Astrocyte of the cerebellum (primary cell): ENCODE results near the gene NPY.

Source experiments
- DNase-seq: peaks from one replicate; pipeline ENCODE4 v3.0.0-alpha.2; 2011; ENCODE audit warnings: low read depth
- H3K4me3 ChIP-seq: 2 replicates; pipeline ENCODE4 v1.5.1; 2011; ENCODE audit warnings: mild to moderate bottlenecking, low read depth, low read length, moderate library complexity
- CTCF ChIP-seq: IDR thresholded peaks from 2 replicates; pipeline ENCODE4 v1.5.1; 2012; ENCODE audit warnings: low read length, low read depth, moderate library complexity, mild to moderate bottlenecking; ENCODE audit errors: missing control alignments
- in situ Hi-C: cut with HindIII; loops from 2 replicates; pipeline ENCODE4 v1.10.0; 2017; ENCODE audit warnings: low sequenced_read_pairs

NPY gene

GRCh38 chr7:24336461-24336860, 52.5 kb downstream of the NPY start:
- no peak for TF ChIP-seq CTCF
- DNase-seq, result no peak
- no peak overlapping the region for H3K4me3 ChIP-seq
- in situ Hi-C loops, result no loop called here

GRCh38 chr7:24337180-24337579, 53.2 kb downstream of the NPY start:
- no peak overlapping the region for H3K4me3 ChIP-seq
- in situ Hi-C loops, result no loop called here
- DNase-seq, result no peak
- TF ChIP-seq CTCF, result no peak

DNA sequence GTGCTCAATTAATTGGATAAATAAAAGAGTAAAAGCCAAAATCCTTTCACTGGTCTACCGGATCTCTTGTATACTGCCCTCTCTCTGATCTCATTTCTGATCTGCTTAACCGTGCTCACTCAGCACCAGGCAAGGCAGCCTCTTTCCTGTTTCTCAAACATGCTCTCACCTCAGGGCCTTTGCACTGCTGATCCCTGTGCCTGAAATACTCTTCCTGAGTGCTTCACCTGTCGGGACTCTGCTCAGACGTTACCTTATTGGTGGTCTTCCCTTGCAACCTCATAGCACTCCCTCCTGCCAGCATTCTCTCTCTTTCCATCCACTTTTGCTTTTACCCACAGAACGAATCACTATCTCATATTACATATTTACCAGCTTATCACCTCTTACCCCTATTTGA, 55.6 kb downstream of the NPY start:
- H3K4me3 ChIP-seq, result no peak overlapping the region
- no peak for TF ChIP-seq CTCF
- no peak for DNase-seq
- in situ Hi-C loops, result no loop called here

DNA sequence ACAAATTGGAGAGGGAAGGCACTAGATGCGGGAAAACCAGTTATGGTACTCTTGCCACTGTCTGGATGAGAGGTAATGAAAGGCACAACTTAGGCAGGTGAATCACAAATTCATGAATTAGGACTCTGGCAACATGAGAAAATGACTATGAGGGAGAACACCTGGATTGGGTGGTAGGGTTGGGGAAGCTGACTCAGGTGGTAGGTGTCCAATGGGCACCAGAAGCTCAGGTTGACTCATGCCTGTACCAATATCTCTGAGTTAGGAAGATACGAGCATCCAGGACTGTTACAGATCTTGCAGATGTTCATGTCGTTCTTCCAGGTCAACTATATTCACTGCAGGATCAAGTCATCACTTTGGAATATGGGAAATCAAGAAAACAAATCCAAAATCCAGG, 56.7 kb downstream of the NPY start:
- in situ Hi-C loops, result no loop called here
- no peak for DNase-seq

More for the DNA sequence above, 56.7 kb downstream of the NPY start:
- H3K4me3 ChIP-seq, result no peak overlapping the region
- TF ChIP-seq CTCF, result no peak
